ENCODE data around the gene PDE1C.

The PDE1C gene

GRCh38 chr7:32070406-32071360 is at the start of gene PDE1C:
Gene PDE1C, minus strand, starts transcription at chr7:32070407.
- no peaks in the 10 kb centered on the region for H3K9me3 ChIP-seq (ENCODE audit: control insufficient read depth, low read length)
- peak within 1 kb of the TSS; percentile 92 for H3K9ac ChIP-seq (ENCODE audit: low read length)
- peak; percentile 67 for DNase-seq (ENCODE audit: low read depth)
- peak within 1 kb of the TSS; percentile 89 for H3K4me3 ChIP-seq (ENCODE audit: low read length)
- no peaks in the 10 kb centered on the region for H3K27me3 ChIP-seq (replicated peaks; ENCODE audit: control insufficient read depth, insufficient read depth, low read length)
- no peaks in the 10 kb centered on the region for H3K36me3 ChIP-seq (ENCODE audit: control insufficient read depth, insufficient read depth, low read length, severe bottlenecking)
- peaks cover 27% of the 10 kb centered on the region for H3K4me1 ChIP-seq (ENCODE audit: control insufficient read depth, insufficient read depth, low read length)

- DNase-seq (ENCODE audit: low read depth), result no peak
- no peak overlapping the region for H3K9ac ChIP-seq (ENCODE audit: low read length)
- no peaks in the 10 kb centered on the region for H3K36me3 ChIP-seq (ENCODE audit: control insufficient read depth, insufficient read depth, low read length, severe bottlenecking)
- no peak overlapping the region for H3K4me3 ChIP-seq (ENCODE audit: low read length)
- H3K27me3 ChIP-seq (replicated peaks; ENCODE audit: control insufficient read depth, insufficient read depth, low read length), result no peaks in the 10 kb centered on the region
- peaks cover 26% of the 10 kb centered on the region for H3K4me1 ChIP-seq (ENCODE audit: control insufficient read depth, insufficient read depth, low read length)
- H3K9me3 ChIP-seq (ENCODE audit: control insufficient read depth, low read length), result peaks cover 11% of the 10 kb centered on the region
Measured at GRCh38 chr7:32119790-32120196, 49.6 kb upstream of the PDE1C start.

GRCh38 chr7:32117837-32118236 is 47.6 kb upstream of the PDE1C start:
- peaks cover 26% of the 10 kb centered on the region for H3K4me1 ChIP-seq (ENCODE audit: control insufficient read depth, insufficient read depth, low read length)
- peak; percentile 52 for DNase-seq (ENCODE audit: low read depth)
- H3K4me3 ChIP-seq (ENCODE audit: low read length), result no peak overlapping the region
- no peaks in the 10 kb centered on the region for H3K36me3 ChIP-seq (ENCODE audit: control insufficient read depth, insufficient read depth, low read length, severe bottlenecking)
- H3K9me3 ChIP-seq (ENCODE audit: control insufficient read depth, low read length), result no peaks in the 10 kb centered on the region
- H3K27me3 ChIP-seq (replicated peaks; ENCODE audit: control insufficient read depth, insufficient read depth, low read length), result no peaks in the 10 kb centered on the region
- H3K9ac ChIP-seq (ENCODE audit: low read length), result no peak overlapping the region

GRCh38 chr7:32116436-32116835 is 46.2 kb upstream of the PDE1C start:
- DNase-seq (ENCODE audit: low read depth), result no peak
- Histone ChIP-seq H3K4me3 (ENCODE audit: low read length) (no peak overlapping the region), H3K4me1 (ENCODE audit: control insufficient read depth, insufficient read depth, low read length) (peaks cover 26% of the 10 kb centered on the region), H3K36me3 (ENCODE audit: control insufficient read depth, insufficient read depth, low read length, severe bottlenecking) (no peaks in the 10 kb centered on the region), H3K9me3 (ENCODE audit: control insufficient read depth, low read length) (peaks cover 10% of the 10 kb centered on the region), H3K27me3 (replicated peaks; ENCODE audit: control insufficient read depth, insufficient read depth, low read length) (no peaks in the 10 kb centered on the region), H3K9ac (ENCODE audit: low read length) (peak overlapping the region; percentile 38)

GRCh38 chr7:32115831-32116230 is 45.6 kb upstream of the PDE1C start:
- no peak overlapping the region for H3K4me3 ChIP-seq (ENCODE audit: low read length)
- peaks cover 26% of the 10 kb centered on the region for H3K4me1 ChIP-seq (ENCODE audit: control insufficient read depth, insufficient read depth, low read length)
- peaks cover 16% of the 10 kb centered on the region for H3K9me3 ChIP-seq (ENCODE audit: control insufficient read depth, low read length)
- peak overlapping the region; percentile 38 for H3K9ac ChIP-seq (ENCODE audit: low read length)
- DNase-seq (ENCODE audit: low read depth), result peak; percentile 38
- H3K27me3 ChIP-seq (replicated peaks; ENCODE audit: control insufficient read depth, insufficient read depth, low read length), result no peaks in the 10 kb centered on the region
- no peaks in the 10 kb centered on the region for H3K36me3 ChIP-seq (ENCODE audit: control insufficient read depth, insufficient read depth, low read length, severe bottlenecking)

- no peak for DNase-seq (ENCODE audit: low read depth)
- Histone ChIP-seq H3K36me3 (ENCODE audit: control insufficient read depth, insufficient read depth, low read length, severe bottlenecking) (no peaks in the 10 kb centered on the region), H3K9ac (ENCODE audit: low read length) (no peak overlapping the region), H3K27me3 (replicated peaks; ENCODE audit: control insufficient read depth, insufficient read depth, low read length) (no peaks in the 10 kb centered on the region), H3K4me3 (ENCODE audit: low read length) (no peak overlapping the region), H3K9me3 (ENCODE audit: control insufficient read depth, low read length) (peaks cover 26% of the 10 kb centered on the region), H3K4me1 (ENCODE audit: control insufficient read depth, insufficient read depth, low read length) (no peaks in the 10 kb centered on the region)
Measured at GRCh38 chr7:32108651-32109050, 38.4 kb upstream of the PDE1C start.

GRCh38 chr7:32104766-32105165 is 34.6 kb upstream of the PDE1C start:
- Histone ChIP-seq H3K9me3 (ENCODE audit: control insufficient read depth, low read length) (peaks cover 8% of the 10 kb centered on the region), H3K4me3 (ENCODE audit: low read length) (no peak overlapping the region), H3K9ac (ENCODE audit: low read length) (no peak overlapping the region), H3K4me1 (ENCODE audit: control insufficient read depth, insufficient read depth, low read length) (no peaks in the 10 kb centered on the region), H3K36me3 (ENCODE audit: control insufficient read depth, insufficient read depth, low read length, severe bottlenecking) (no peaks in the 10 kb centered on the region), H3K27me3 (replicated peaks; ENCODE audit: control insufficient read depth, insufficient read depth, low read length) (no peaks in the 10 kb centered on the region)
- DNase-seq (ENCODE audit: low read depth), result no peak

GRCh38 chr7:32103361-32103760 is 33.2 kb upstream of the PDE1C start:
- DNase-seq (ENCODE audit: low read depth), result no peak
- Histone ChIP-seq H3K9ac (ENCODE audit: low read length) (no peak overlapping the region), H3K4me3 (ENCODE audit: low read length) (no peak overlapping the region), H3K9me3 (ENCODE audit: control insufficient read depth, low read length) (peaks cover 8% of the 10 kb centered on the region), H3K4me1 (ENCODE audit: control insufficient read depth, insufficient read depth, low read length) (no peaks in the 10 kb centered on the region), H3K27me3 (replicated peaks; ENCODE audit: control insufficient read depth, insufficient read depth, low read length) (no peaks in the 10 kb centered on the region), H3K36me3 (ENCODE audit: control insufficient read depth, insufficient read depth, low read length, severe bottlenecking) (no peaks in the 10 kb centered on the region)

GRCh38 chr7:32102432-32102873 is 32.2 kb upstream of the PDE1C start:
- no peaks in the 10 kb centered on the region for H3K4me1 ChIP-seq (ENCODE audit: control insufficient read depth, insufficient read depth, low read length)
- H3K27me3 ChIP-seq (replicated peaks; ENCODE audit: control insufficient read depth, insufficient read depth, low read length), result no peaks in the 10 kb centered on the region
- H3K9me3 ChIP-seq (ENCODE audit: control insufficient read depth, low read length), result peaks cover 8% of the 10 kb centered on the region
- no peak for DNase-seq (ENCODE audit: low read depth)
- no peaks in the 10 kb centered on the region for H3K36me3 ChIP-seq (ENCODE audit: control insufficient read depth, insufficient read depth, low read length, severe bottlenecking)
- H3K9ac ChIP-seq (ENCODE audit: low read length), result no peak overlapping the region
- H3K4me3 ChIP-seq (ENCODE audit: low read length), result no peak overlapping the region

GRCh38 chr7:32100407-32100907 is 30.2 kb upstream of the PDE1C start:
- Histone ChIP-seq H3K9ac (ENCODE audit: low read length) (no peak overlapping the region), H3K4me3 (ENCODE audit: low read length) (no peak overlapping the region), H3K36me3 (ENCODE audit: control insufficient read depth, insufficient read depth, low read length, severe bottlenecking) (no peaks in the 10 kb centered on the region), H3K27me3 (replicated peaks; ENCODE audit: control insufficient read depth, insufficient read depth, low read length) (no peaks in the 10 kb centered on the region), H3K9me3 (ENCODE audit: control insufficient read depth, low read length) (no peaks in the 10 kb centered on the region), H3K4me1 (ENCODE audit: control insufficient read depth, insufficient read depth, low read length) (no peaks in the 10 kb centered on the region)
- DNase-seq (ENCODE audit: low read depth), result no peak

GRCh38 chr7:32094516-32094915 is 24.3 kb upstream of the PDE1C start:
- DNase-seq (ENCODE audit: low read depth), result no peak
- Histone ChIP-seq H3K4me3 (ENCODE audit: low read length) (no peak overlapping the region), H3K36me3 (ENCODE audit: control insufficient read depth, insufficient read depth, low read length, severe bottlenecking) (no peaks in the 10 kb centered on the region), H3K27me3 (replicated peaks; ENCODE audit: control insufficient read depth, insufficient read depth, low read length) (no peaks in the 10 kb centered on the region), H3K9me3 (ENCODE audit: control insufficient read depth, low read length) (no peaks in the 10 kb centered on the region), H3K4me1 (ENCODE audit: control insufficient read depth, insufficient read depth, low read length) (peaks cover 28% of the 10 kb centered on the region), H3K9ac (ENCODE audit: low read length) (peak overlapping the region; percentile 3)

All from adipocyte (in vitro differentiated cells).